ENCODE measurements around the gene NCAM2. TPM values are rescaled to one million over a fixed set of nuclear protein-coding genes. Genes with fewer than 3 reads are reported as not detected.

The NCAM2 gene
- polyA plus RNA-seq, 1 donor from 2014 or later = 9.8 TPM

GRCh38 chr21:21367583-21367982 lies 369.4 kb downstream of the NCAM2 start:
- Histone ChIP-seq H3K27ac (ENCODE audit: low read length) (no peak overlapping the region), H3K36me3 (ENCODE audit: insufficient read depth, low read length) (no peaks in the 10 kb centered on the region), H3K79me2 (replicated peaks; ENCODE audit: insufficient read depth, low read length) (no peaks in the 10 kb centered on the region), H3K9ac (ENCODE audit: low read length) (no peak overlapping the region), H2AFZ (ENCODE audit: low read depth, low read length) (no peak overlapping the region), H4K20me1 (ENCODE audit: insufficient read depth) (no peaks in the 10 kb centered on the region), H3K27me3 (ENCODE audit: insufficient read depth, low read depth, low read length) (no peaks in the 10 kb centered on the region), H3K4me3 (ENCODE audit: low read length) (no peak overlapping the region), H3K9me2 (ENCODE audit: insufficient read depth, low read length) (no peaks in the 10 kb centered on the region), H3K9me3 (ENCODE audit: low read length) (no peaks in the 10 kb centered on the region), H3K4me2 (ENCODE audit: low read length) (no peak overlapping the region), H3F3A (ENCODE audit: insufficient read depth, low read length, poor library complexity, severe bottlenecking) (no peaks in the 10 kb centered on the region)
- TF ChIP-seq TAF1 (IDR thresholded peaks at IDR 0.05; ENCODE audit: low read depth) (no peak), REST (IDR thresholded peaks at IDR 0.05; ENCODE audit: borderline replicate concordance) (no peak), MXI1 (conservative IDR thresholded peaks at IDR 0.05; ENCODE audit: poor library complexity, severe bottlenecking) (no peak), EZH2 (IDR thresholded peaks at IDR 0.05; ENCODE audit: borderline replicate concordance, insufficient read depth, low read length, poor library complexity, severe bottlenecking) (no peak), EP300 (conservative IDR thresholded peaks at IDR 0.05; ENCODE audit: poor library complexity, severe bottlenecking) (no peak), RAD21 (conservative IDR thresholded peaks at IDR 0.05) (no peak), CTCF (IDR thresholded peaks at IDR 0.05; ENCODE audit: poor library complexity, severe bottlenecking) (no peak), SMC3 (conservative IDR thresholded peaks at IDR 0.05; ENCODE audit: poor library complexity) (no peak), POLR2AphosphoS5 (IDR thresholded peaks at IDR 0.05) (no peak)

GRCh38 chr21:21373969-21374368 lies 375.8 kb downstream of the NCAM2 start:
- H3F3A ChIP-seq (ENCODE audit: insufficient read depth, low read length, poor library complexity, severe bottlenecking) = no peaks in the 10 kb centered on the region
- H3K27ac ChIP-seq (ENCODE audit: low read length) = no peak overlapping the region
- no peak overlapping the region for H3K9ac ChIP-seq (ENCODE audit: low read length)
- H4K20me1 ChIP-seq (ENCODE audit: insufficient read depth) = no peaks in the 10 kb centered on the region
- H3K36me3 ChIP-seq (ENCODE audit: insufficient read depth, low read length) = no peaks in the 10 kb centered on the region
- H3K4me2 ChIP-seq (ENCODE audit: low read length) = no peak overlapping the region
- H2AFZ ChIP-seq (ENCODE audit: low read depth, low read length) = no peak overlapping the region
- TF ChIP-seq CTCF (IDR thresholded peaks at IDR 0.05; ENCODE audit: poor library complexity, severe bottlenecking) (peak; percentile 66), EZH2 (IDR thresholded peaks at IDR 0.05; ENCODE audit: borderline replicate concordance, insufficient read depth, low read length, poor library complexity, severe bottlenecking) (no peak), SMC3 (conservative IDR thresholded peaks at IDR 0.05; ENCODE audit: poor library complexity) (peak; percentile 71), REST (IDR thresholded peaks at IDR 0.05; ENCODE audit: borderline replicate concordance) (no peak), MXI1 (conservative IDR thresholded peaks at IDR 0.05; ENCODE audit: poor library complexity, severe bottlenecking) (no peak), TAF1 (IDR thresholded peaks at IDR 0.05; ENCODE audit: low read depth) (no peak), RAD21 (conservative IDR thresholded peaks at IDR 0.05) (peak; percentile 66), EP300 (conservative IDR thresholded peaks at IDR 0.05; ENCODE audit: poor library complexity, severe bottlenecking) (no peak), POLR2AphosphoS5 (IDR thresholded peaks at IDR 0.05) (no peak)
- no peak overlapping the region for H3K4me3 ChIP-seq (ENCODE audit: low read length)
- H3K9me3 ChIP-seq (ENCODE audit: low read length) = no peaks in the 10 kb centered on the region
- no peaks in the 10 kb centered on the region for H3K9me2 ChIP-seq (ENCODE audit: insufficient read depth, low read length)
- H3K27me3 ChIP-seq (ENCODE audit: insufficient read depth, low read depth, low read length) = no peaks in the 10 kb centered on the region
- no peaks in the 10 kb centered on the region for H3K79me2 ChIP-seq (replicated peaks; ENCODE audit: insufficient read depth, low read length)
